Keratinocyte (primary cell): ENCODE measurements around the gene DOK6.

Experiments used
- CTCF ChIP-seq, 3 experiments: IDR thresholded peaks in 1 of 3; conservative IDR thresholded peaks in 1 of 3; optimal IDR thresholded peaks in 1 of 3; 2 replicates in 2 of 3; 3 replicates in 1 of 3; pipeline versions ENCODE3 to v1.5.1; 2011; ENCODE audit warnings: low read length in 3 of 3, mild to moderate bottlenecking in 3 of 3, moderate library complexity in 2 of 3, control low read depth in 1 of 3, inconsistent platforms in 1 of 3; ENCODE audit not compliant: insufficient read depth in 2 of 3; ENCODE audit errors: extremely low read depth in 1 of 3
- EZH2 ChIP-seq: IDR thresholded peaks from one replicate; pipeline ENCODE4 v1.6.1; 2012; ENCODE audit warnings: inconsistent platforms, mild to moderate bottlenecking, low read length, moderate library complexity

- no peak for TF ChIP-seq CTCF (optimal IDR thresholded peaks at IDR 0.05 in 1 of 3, IDR thresholded peaks at IDR 0.05 in 1 of 3, conservative IDR thresholded peaks at IDR 0.05 in 1 of 3; ENCODE audit: extremely low read depth in 1 of 3, insufficient read depth in 2 of 3, low read length in 3 of 3)
- TF ChIP-seq EZH2: no peak
These were observed 179.4 kb downstream of the DOK6 start for GRCh38 chr18:69580107-69580506.
